ENCODE measurements around the gene ZBTB33.

ZBTB33 gene

GRCh38 chrX:120297923-120298322, 47.3 kb downstream of the ZBTB33 start:
- Histone ChIP-seq H3K79me2 (ENCODE audit: insufficient read depth, low read length) (no peaks in the 10 kb centered on the region), H3F3A (ENCODE audit: low read depth) (0 out of 2 replicates have a peak, but pooled peaks cover 3% of the 10 kb centered on the region), H3K4me3 (ENCODE audit: low read length, poor library complexity, severe bottlenecking) (no peak overlapping the region), H4K20me1 (ENCODE audit: insufficient read depth, low read length, poor library complexity, severe bottlenecking) (no peaks in the 10 kb centered on the region), H3K4me1 (ENCODE audit: insufficient read depth, low read length, poor library complexity, severe bottlenecking) (peaks cover 36% of the 10 kb centered on the region), H3K4me2 (ENCODE audit: low read depth, low read length, poor library complexity, severe bottlenecking) (no peak overlapping the region), H3K9me3 (ENCODE audit: insufficient read depth, low read depth, low read length) (no peaks in the 10 kb centered on the region), H3K9me2 (replicated peaks; ENCODE audit: low read depth, low read length) (no peaks in the 10 kb centered on the region), H2AFZ (ENCODE audit: low read length) (no peak overlapping the region), H3K9ac (ENCODE audit: low read depth, low read length, poor library complexity, severe bottlenecking) (no peak overlapping the region), H3K27me3 (ENCODE audit: insufficient read depth, low read length, poor library complexity, severe bottlenecking) (no peaks in the 10 kb centered on the region), H3K36me3 (ENCODE audit: insufficient read depth, low read length) (no peaks in the 10 kb centered on the region)
- no peak for TF ChIP-seq CTCF (conservative IDR thresholded peaks at IDR 0.05; ENCODE audit: low read length)
- no peak for TF ChIP-seq EZH2phosphoT487 (IDR thresholded peaks at IDR 0.05; ENCODE audit: borderline replicate concordance)

GRCh38 chrX:120299928-120300327, 49.3 kb downstream of the ZBTB33 start:
- Histone ChIP-seq H4K20me1 (ENCODE audit: insufficient read depth, low read length, poor library complexity, severe bottlenecking) (no peaks in the 10 kb centered on the region), H3F3A (ENCODE audit: low read depth) (0 out of 2 replicates have a peak, but pooled peaks cover 3% of the 10 kb centered on the region), H3K4me2 (ENCODE audit: low read depth, low read length, poor library complexity, severe bottlenecking) (no peak overlapping the region), H3K36me3 (ENCODE audit: insufficient read depth, low read length) (no peaks in the 10 kb centered on the region), H3K9me2 (replicated peaks; ENCODE audit: low read depth, low read length) (no peaks in the 10 kb centered on the region), H3K9me3 (ENCODE audit: insufficient read depth, low read depth, low read length) (no peaks in the 10 kb centered on the region), H2AFZ (ENCODE audit: low read length) (no peak overlapping the region), H3K4me3 (ENCODE audit: low read length, poor library complexity, severe bottlenecking) (no peak overlapping the region), H3K79me2 (ENCODE audit: insufficient read depth, low read length) (no peaks in the 10 kb centered on the region), H3K9ac (ENCODE audit: low read depth, low read length, poor library complexity, severe bottlenecking) (no peak overlapping the region), H3K27me3 (ENCODE audit: insufficient read depth, low read length, poor library complexity, severe bottlenecking) (no peaks in the 10 kb centered on the region), H3K4me1 (ENCODE audit: insufficient read depth, low read length, poor library complexity, severe bottlenecking) (peaks cover 24% of the 10 kb centered on the region)
- TF ChIP-seq EZH2phosphoT487 (IDR thresholded peaks at IDR 0.05; ENCODE audit: borderline replicate concordance) (no peak), CTCF (conservative IDR thresholded peaks at IDR 0.05; ENCODE audit: low read length) (peak; percentile 45)

- no peak for TF ChIP-seq EZH2phosphoT487 (IDR thresholded peaks at IDR 0.05; ENCODE audit: borderline replicate concordance)
- no peak for TF ChIP-seq CTCF (conservative IDR thresholded peaks at IDR 0.05; ENCODE audit: low read length)
- H3K9me3 ChIP-seq (ENCODE audit: insufficient read depth, low read depth, low read length): no peaks in the 10 kb centered on the region
- H3K27me3 ChIP-seq (ENCODE audit: insufficient read depth, low read length, poor library complexity, severe bottlenecking): no peaks in the 10 kb centered on the region
- H3K4me1 ChIP-seq (ENCODE audit: insufficient read depth, low read length, poor library complexity, severe bottlenecking): peaks cover 32% of the 10 kb centered on the region
- H3K79me2 ChIP-seq (ENCODE audit: insufficient read depth, low read length): no peaks in the 10 kb centered on the region
- no peak overlapping the region for H3K4me3 ChIP-seq (ENCODE audit: low read length, poor library complexity, severe bottlenecking)
- peak overlapping the region; percentile 81 for H3K4me2 ChIP-seq (ENCODE audit: low read depth, low read length, poor library complexity, severe bottlenecking)
- no peaks in the 10 kb centered on the region for H3K36me3 ChIP-seq (ENCODE audit: insufficient read depth, low read length)
- H3F3A ChIP-seq (ENCODE audit: low read depth): 0 out of 2 replicates have a peak, but pooled peaks cover 3% of the 10 kb centered on the region
- H2AFZ ChIP-seq (ENCODE audit: low read length): no peak overlapping the region
- H4K20me1 ChIP-seq (ENCODE audit: insufficient read depth, low read length, poor library complexity, severe bottlenecking): no peaks in the 10 kb centered on the region
- no peak overlapping the region for H3K9ac ChIP-seq (ENCODE audit: low read depth, low read length, poor library complexity, severe bottlenecking)
- H3K9me2 ChIP-seq (replicated peaks; ENCODE audit: low read depth, low read length): no peaks in the 10 kb centered on the region
These were observed 50.9 kb downstream of the ZBTB33 start for GRCh38 chrX:120301497-120301896.

Data from Loucy (cell line).